Panc1 (cell line): ENCODE data around the gene DOCK1.

Experiments used
- CTCF ChIP-seq: fragments of 450-650 bp; IDR thresholded peaks from 2 replicates; pipeline ENCODE4 v1.5.1; 2017; ENCODE audit warnings: mild to moderate bottlenecking
- POLR2AphosphoS5 ChIP-seq: IDR thresholded peaks from 2 replicates; pipeline ENCODE4 v1.6.1; 2012; ENCODE audit warnings: mild to moderate bottlenecking, low read depth, low read length, moderate library complexity
- REST ChIP-seq, 2 experiments: IDR thresholded peaks; 2 replicates each; pipeline ENCODE4 v1.6.1; 2011 to 2012; ENCODE audit warnings: low read depth in 2 of 2, control low read depth in 1 of 2, low read length in 1 of 2, mild to moderate bottlenecking in 1 of 2, moderate library complexity in 1 of 2; ENCODE audit not compliant: insufficient read depth in 1 of 2
- SIN3A ChIP-seq: IDR thresholded peaks from 2 replicates; pipeline ENCODE4 v1.6.1; 2012; ENCODE audit warnings: low read depth, mild to moderate bottlenecking, low read length, moderate library complexity, borderline replicate concordance; ENCODE audit not compliant: insufficient read depth

- TF ChIP-seq CTCF (no peak), REST (IDR thresholded peaks at IDR 0.05; ENCODE audit: insufficient read depth in 1 of 2, low read depth in 2 of 2, low read length in 1 of 2) (no peak), POLR2AphosphoS5 (no peak), SIN3A (no peak)
Measured at GRCh38 chr10:127194111-127194510, 288.9 kb downstream of the DOCK1 start.
